OCI-LY7 (cell line): Measurements from ENCODE around the gene MAP2K5.

ENCODE experiments used
- EZH2phosphoT487 ChIP-seq: fragments of 200-600 bp; sonication (generic); IDR thresholded peaks from 2 replicates; pipeline ENCODE4 v1.6.1; 2018; ENCODE audit warnings: low read depth, borderline replicate concordance, mild to moderate bottlenecking, mixed run types, antibody characterized with exemption, low read length, moderate library complexity, mixed read lengths
- TF ChIP-seq, protein P1 (sequence below): fragments of 200-600 bp; sonication (generic); conservative IDR thresholded peaks from 2 replicates; pipeline ENCODE4 v1.5.1; 2014; ENCODE audit warnings: mild to moderate bottlenecking, antibody characterized with exemption, low read length, moderate library complexity, mixed read lengths

GRCh38 chr15:67820122-67820991 lies 277.9 kb downstream of the MAP2K5 start:
- TF ChIP-seq, protein P1, sequence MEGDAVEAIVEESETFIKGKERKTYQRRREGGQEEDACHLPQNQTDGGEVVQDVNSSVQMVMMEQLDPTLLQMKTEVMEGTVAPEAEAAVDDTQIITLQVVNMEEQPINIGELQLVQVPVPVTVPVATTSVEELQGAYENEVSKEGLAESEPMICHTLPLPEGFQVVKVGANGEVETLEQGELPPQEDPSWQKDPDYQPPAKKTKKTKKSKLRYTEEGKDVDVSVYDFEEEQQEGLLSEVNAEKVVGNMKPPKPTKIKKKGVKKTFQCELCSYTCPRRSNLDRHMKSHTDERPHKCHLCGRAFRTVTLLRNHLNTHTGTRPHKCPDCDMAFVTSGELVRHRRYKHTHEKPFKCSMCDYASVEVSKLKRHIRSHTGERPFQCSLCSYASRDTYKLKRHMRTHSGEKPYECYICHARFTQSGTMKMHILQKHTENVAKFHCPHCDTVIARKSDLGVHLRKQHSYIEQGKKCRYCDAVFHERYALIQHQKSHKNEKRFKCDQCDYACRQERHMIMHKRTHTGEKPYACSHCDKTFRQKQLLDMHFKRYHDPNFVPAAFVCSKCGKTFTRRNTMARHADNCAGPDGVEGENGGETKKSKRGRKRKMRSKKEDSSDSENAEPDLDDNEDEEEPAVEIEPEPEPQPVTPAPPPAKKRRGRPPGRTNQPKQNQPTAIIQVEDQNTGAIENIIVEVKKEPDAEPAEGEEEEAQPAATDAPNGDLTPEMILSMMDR = no peak
- no peak for TF ChIP-seq EZH2phosphoT487
